Measurements from ENCODE around the gene PTPRA. TPM values are rescaled to one million over a fixed set of nuclear protein-coding genes. Genes with fewer than 3 reads are reported as not detected.
A peak's percentile ranks its signal among the peaks of the same experiment; 100 is the strongest.

PTPRA gene
- total and polyA plus RNA-seq, 9 of the 15 experiments (the other 6 are each of a cell fraction or from before 2014, with no cell fraction given) = 3.4 to 80.5 (median 28.0) TPM

DNA sequence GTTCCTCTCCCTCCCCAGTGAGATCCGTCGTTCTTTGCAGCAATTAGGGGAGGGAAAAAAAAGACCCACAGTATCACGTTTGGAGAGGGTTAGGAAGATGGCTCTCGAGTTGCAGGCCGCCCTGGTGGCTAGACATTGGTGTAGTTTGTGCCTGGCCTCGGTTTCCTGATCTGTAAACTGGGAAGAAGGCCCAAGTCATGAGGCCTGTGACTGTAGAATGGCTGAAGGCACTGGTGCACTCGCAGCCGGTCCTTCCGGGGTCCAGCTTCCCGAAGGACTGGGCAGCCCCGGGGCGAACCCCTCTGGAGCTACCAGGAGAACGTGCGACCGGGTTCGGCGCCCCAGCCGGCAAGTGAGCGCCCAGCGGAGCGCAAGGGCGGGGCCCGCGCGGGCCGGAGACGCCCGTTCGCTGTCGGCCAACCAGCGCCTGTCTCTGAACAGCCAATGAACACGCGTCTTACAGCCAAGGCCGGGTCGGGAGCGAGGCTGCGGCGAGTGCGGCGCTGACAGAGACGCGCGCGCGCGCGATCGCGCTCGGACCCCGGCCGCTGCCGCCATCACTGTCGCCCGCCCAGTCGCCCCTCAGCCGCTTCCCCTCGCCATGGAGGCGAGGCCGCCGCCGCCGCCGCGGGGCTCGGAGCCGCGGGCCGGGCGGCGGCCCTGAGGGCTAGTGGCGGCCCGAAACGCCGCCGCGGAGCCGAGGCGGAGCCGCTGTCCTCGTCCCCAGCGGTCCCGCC is at the start of gene PTPRA (continued):
- TF ChIP-seq, protein P1, sequence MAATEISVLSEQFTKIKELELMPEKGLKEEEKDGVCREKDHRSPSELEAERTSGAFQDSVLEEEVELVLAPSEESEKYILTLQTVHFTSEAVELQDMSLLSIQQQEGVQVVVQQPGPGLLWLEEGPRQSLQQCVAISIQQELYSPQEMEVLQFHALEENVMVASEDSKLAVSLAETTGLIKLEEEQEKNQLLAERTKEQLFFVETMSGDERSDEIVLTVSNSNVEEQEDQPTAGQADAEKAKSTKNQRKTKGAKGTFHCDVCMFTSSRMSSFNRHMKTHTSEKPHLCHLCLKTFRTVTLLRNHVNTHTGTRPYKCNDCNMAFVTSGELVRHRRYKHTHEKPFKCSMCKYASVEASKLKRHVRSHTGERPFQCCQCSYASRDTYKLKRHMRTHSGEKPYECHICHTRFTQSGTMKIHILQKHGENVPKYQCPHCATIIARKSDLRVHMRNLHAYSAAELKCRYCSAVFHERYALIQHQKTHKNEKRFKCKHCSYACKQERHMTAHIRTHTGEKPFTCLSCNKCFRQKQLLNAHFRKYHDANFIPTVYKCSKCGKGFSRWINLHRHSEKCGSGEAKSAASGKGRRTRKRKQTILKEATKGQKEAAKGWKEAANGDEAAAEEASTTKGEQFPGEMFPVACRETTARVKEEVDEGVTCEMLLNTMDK (IDR thresholded peaks at IDR 0.05; ENCODE audit: borderline replicate concordance, insufficient read depth, low read depth, low read length, poor library complexity, severe bottlenecking) = no peak
- TF ChIP-seq L3MBTL2 (IDR thresholded peaks at IDR 0.05) = peak; percentile 55
- no peak for TF ChIP-seq ZNF408 (CRISPR knock-in tag; IDR thresholded peaks at IDR 0.05; ENCODE audit: low read depth)
- TF ChIP-seq, protein P2, sequence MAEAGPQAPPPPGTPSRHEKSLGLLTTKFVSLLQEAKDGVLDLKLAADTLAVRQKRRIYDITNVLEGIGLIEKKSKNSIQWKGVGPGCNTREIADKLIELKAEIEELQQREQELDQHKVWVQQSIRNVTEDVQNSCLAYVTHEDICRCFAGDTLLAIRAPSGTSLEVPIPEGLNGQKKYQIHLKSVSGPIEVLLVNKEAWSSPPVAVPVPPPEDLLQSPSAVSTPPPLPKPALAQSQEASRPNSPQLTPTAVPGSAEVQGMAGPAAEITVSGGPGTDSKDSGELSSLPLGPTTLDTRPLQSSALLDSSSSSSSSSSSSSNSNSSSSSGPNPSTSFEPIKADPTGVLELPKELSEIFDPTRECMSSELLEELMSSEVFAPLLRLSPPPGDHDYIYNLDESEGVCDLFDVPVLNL (CRISPR knock-in tag; IDR thresholded peaks at IDR 0.05; ENCODE audit: low read depth) = no peak
- TF ChIP-seq GABPB1 (CRISPR knock-in tag; IDR thresholded peaks at IDR 0.05) = peak; percentile 66
- TF ChIP-seq MYC (IDR thresholded peaks at IDR 0.05; ENCODE audit: low read depth, low read length) = peak; percentile 76
- TF ChIP-seq MYC (CRISPR knock-in tag; IDR thresholded peaks at IDR 0.05; ENCODE audit: borderline replicate concordance, low read depth) = no peak
- no peak for TF ChIP-seq CAMTA2 (CRISPR knock-in tag; conservative IDR thresholded peaks at IDR 0.05)
- TF ChIP-seq ZNF551 (CRISPR knock-in tag; IDR thresholded peaks at IDR 0.05) = no peak
- TF ChIP-seq BRD9 (IDR thresholded peaks at IDR 0.05; ENCODE audit: low read depth, partially characterized antibody) = no peak
- peak; percentile 95 for TF ChIP-seq POLR2B (IDR thresholded peaks at IDR 0.05; ENCODE audit: low read depth, partially characterized antibody)

Data from K562 (cell line).